ENCODE data around the gene PRR15.

GRCh38 chr7:29557954-29558353 lies 5.7 kb upstream of the PRR15 start:
- TF ChIP-seq CTCF (IDR thresholded peaks at IDR 0.05), result no peak
- no peak for TF ChIP-seq POLR2A (IDR thresholded peaks at IDR 0.05)
